ENCODE results near the gene CASP7.
A peak's percentile ranks its signal among the peaks of the same experiment; 100 is the strongest.

The CASP7 gene

GRCh38 chr10:113666682-113667252 is 12.9 kb upstream of the CASP7 start:
- DNase-seq (ENCODE audit: low spot score), result no peak

GRCh38 chr10:113680190-113681111 is 739 bp downstream of the CASP7 start:
- peak; percentile 33 for DNase-seq (ENCODE audit: low spot score)

- no peak for DNase-seq (ENCODE audit: low spot score)
Observed at GRCh38 chr10:113681533-113682470, 2.1 kb downstream of the CASP7 start.

GRCh38 chr10:113683300-113683699 is 3.6 kb downstream of the CASP7 start:
- DNase-seq (ENCODE audit: low spot score), result no peak

GRCh38 chr10:113686028-113686427 is 6.3 kb downstream of the CASP7 start:
- DNase-seq (ENCODE audit: low spot score), result no peak

GRCh38 chr10:113687037-113687436 is 7.3 kb downstream of the CASP7 start:
- no peak for DNase-seq (ENCODE audit: low spot score)

GRCh38 chr10:113689057-113689456 is 9.3 kb downstream of the CASP7 start:
- DNase-seq (ENCODE audit: low spot score), result no peak

GRCh38 chr10:113689574-113689973 is 9.9 kb downstream of the CASP7 start:
- DNase-seq (ENCODE audit: low spot score), result no peak

GRCh38 chr10:113690749-113691148 is 11.0 kb downstream of the CASP7 start:
- no peak for DNase-seq (ENCODE audit: low spot score)

GRCh38 chr10:113691381-113691780 is 11.7 kb downstream of the CASP7 start:
- DNase-seq (ENCODE audit: low spot score), result no peak

- DNase-seq (ENCODE audit: low spot score), result no peak
Observed at GRCh38 chr10:113692271-113692670, 12.6 kb downstream of the CASP7 start.

GRCh38 chr10:113693348-113693747 is 13.6 kb downstream of the CASP7 start:
- DNase-seq (ENCODE audit: low spot score), result no peak

GRCh38 chr10:113695691-113696090 is 16.0 kb downstream of the CASP7 start:
- no peak for DNase-seq (ENCODE audit: low spot score)

- no peak for DNase-seq (ENCODE audit: low spot score)
Observed at GRCh38 chr10:113697595-113697994, 17.9 kb downstream of the CASP7 start.

GRCh38 chr10:113704637-113705343 is 25.1 kb downstream of the CASP7 start:
- DNase-seq (ENCODE audit: low spot score), result peak; percentile 11

- no peak for DNase-seq (ENCODE audit: low spot score)
Observed at GRCh38 chr10:113705344-113705652, 25.6 kb downstream of the CASP7 start.

GRCh38 chr10:113706623-113707022 is 26.9 kb downstream of the CASP7 start:
- no peak for DNase-seq (ENCODE audit: low spot score)

GRCh38 chr10:113708640-113709039 is 28.9 kb downstream of the CASP7 start:
- no peak for DNase-seq (ENCODE audit: low spot score)

- no peak for DNase-seq (ENCODE audit: low spot score)
Observed at GRCh38 chr10:113709221-113709838, 29.6 kb downstream of the CASP7 start.

GRCh38 chr10:113711142-113711541 is 31.4 kb downstream of the CASP7 start:
- no peak for DNase-seq (ENCODE audit: low spot score)

- no peak for DNase-seq (ENCODE audit: low spot score)
Observed at GRCh38 chr10:113712024-113712423, 32.3 kb downstream of the CASP7 start.

All from LoVo (cell line).